Osteocyte (in vitro differentiated cells): Measurements from ENCODE around the gene ARHGAP28. TPM values are rescaled to one million over a fixed set of nuclear protein-coding genes. Genes with fewer than 3 reads are reported as not detected.

Experiments
- DNase-seq: peaks from one replicate; pipeline ENCODE4 v3.0.0; 2021; ENCODE audit warnings: mixed read lengths; ENCODE audit not compliant: unreplicated experiment; ENCODE audit errors: extremely low spot score
- H3K27ac Mint-ChIP-seq: one replicate; pipeline ENCODE4 v1.8.0; 2021; ENCODE audit warnings: mild to moderate bottlenecking, mixed read lengths; ENCODE audit not compliant: unreplicated experiment
- H3K27me3 Mint-ChIP-seq: one replicate; pipeline ENCODE4 v1.8.0; 2021; ENCODE audit warnings: mixed read lengths; ENCODE audit not compliant: unreplicated experiment
- H3K36me3 Mint-ChIP-seq: one replicate; pipeline ENCODE4 v1.8.0; 2021; ENCODE audit warnings: mixed read lengths; ENCODE audit not compliant: unreplicated experiment
- H3K4me1 Mint-ChIP-seq: one replicate; pipeline ENCODE4 v1.8.0; 2021; ENCODE audit warnings: mixed read lengths; ENCODE audit not compliant: unreplicated experiment
- H3K4me3 Mint-ChIP-seq: one replicate; pipeline ENCODE4 v1.8.0; 2021; ENCODE audit warnings: mild to moderate bottlenecking, moderate library complexity, mixed read lengths; ENCODE audit not compliant: unreplicated experiment
- H3K9me3 Mint-ChIP-seq: one replicate; pipeline ENCODE4 v1.8.0; 2021; ENCODE audit warnings: mixed read lengths; ENCODE audit not compliant: unreplicated experiment
- total RNA-seq: library from RNA; stranded (reverse); gene quantifications from 2 replicates; pipeline ENCODE4 v1.2.1, GENCODE V29; 2021
- TF ChIP-seq, protein P1 (sequence below): fragments of 200-600 bp; sonication (generic); IDR thresholded peaks from 2 replicates; pipeline ENCODE4 v1.5.0; 2021; ENCODE audit warnings: antibody characterized with exemption, mild to moderate bottlenecking, moderate library complexity

ARHGAP28 gene
- total RNA-seq, 1 donor from 2014 or later = 18.1 TPM

DNA sequence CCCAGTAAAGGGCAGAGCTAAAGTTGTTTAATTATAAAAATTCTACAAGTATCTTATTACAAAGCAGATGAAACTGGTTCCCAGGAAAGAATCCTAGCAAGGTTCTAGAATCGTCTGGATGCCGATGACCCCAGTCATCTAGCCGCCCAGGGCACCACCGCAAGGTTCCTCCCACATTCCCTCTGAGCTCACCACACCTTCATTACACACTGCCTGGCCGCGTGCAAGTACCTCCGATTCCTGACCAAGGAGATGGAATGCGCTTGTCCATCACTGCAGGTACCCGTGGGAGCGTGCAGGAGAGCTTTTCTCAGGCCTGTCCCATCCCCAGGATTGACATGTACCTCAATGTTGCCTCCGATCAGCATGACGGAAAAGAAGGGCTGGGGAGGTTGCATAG is 229.6 kb downstream of the ARHGAP28 start:
- Mint-ChIP-seq H3K36me3 (no peaks in the 10 kb centered on the region), H3K27me3 (no peaks in the 10 kb centered on the region), H3K4me3 (no peak overlapping the region), H3K4me1 (no peaks in the 10 kb centered on the region), H3K9me3 (peaks cover 9% of the 10 kb centered on the region), H3K27ac (no peak overlapping the region)
- DNase-seq = no peak
- TF ChIP-seq, protein P1, sequence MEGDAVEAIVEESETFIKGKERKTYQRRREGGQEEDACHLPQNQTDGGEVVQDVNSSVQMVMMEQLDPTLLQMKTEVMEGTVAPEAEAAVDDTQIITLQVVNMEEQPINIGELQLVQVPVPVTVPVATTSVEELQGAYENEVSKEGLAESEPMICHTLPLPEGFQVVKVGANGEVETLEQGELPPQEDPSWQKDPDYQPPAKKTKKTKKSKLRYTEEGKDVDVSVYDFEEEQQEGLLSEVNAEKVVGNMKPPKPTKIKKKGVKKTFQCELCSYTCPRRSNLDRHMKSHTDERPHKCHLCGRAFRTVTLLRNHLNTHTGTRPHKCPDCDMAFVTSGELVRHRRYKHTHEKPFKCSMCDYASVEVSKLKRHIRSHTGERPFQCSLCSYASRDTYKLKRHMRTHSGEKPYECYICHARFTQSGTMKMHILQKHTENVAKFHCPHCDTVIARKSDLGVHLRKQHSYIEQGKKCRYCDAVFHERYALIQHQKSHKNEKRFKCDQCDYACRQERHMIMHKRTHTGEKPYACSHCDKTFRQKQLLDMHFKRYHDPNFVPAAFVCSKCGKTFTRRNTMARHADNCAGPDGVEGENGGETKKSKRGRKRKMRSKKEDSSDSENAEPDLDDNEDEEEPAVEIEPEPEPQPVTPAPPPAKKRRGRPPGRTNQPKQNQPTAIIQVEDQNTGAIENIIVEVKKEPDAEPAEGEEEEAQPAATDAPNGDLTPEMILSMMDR = no peak

GRCh38 chr18:6960124-6960523 is 230.6 kb downstream of the ARHGAP28 start:
- TF ChIP-seq, protein P1 = no peak
- Mint-ChIP-seq H3K27me3 (no peaks in the 10 kb centered on the region), H3K4me3 (no peak overlapping the region), H3K4me1 (no peaks in the 10 kb centered on the region), H3K36me3 (no peaks in the 10 kb centered on the region), H3K27ac (no peak overlapping the region), H3K9me3 (peaks cover 9% of the 10 kb centered on the region)
- no peak for DNase-seq

DNA sequence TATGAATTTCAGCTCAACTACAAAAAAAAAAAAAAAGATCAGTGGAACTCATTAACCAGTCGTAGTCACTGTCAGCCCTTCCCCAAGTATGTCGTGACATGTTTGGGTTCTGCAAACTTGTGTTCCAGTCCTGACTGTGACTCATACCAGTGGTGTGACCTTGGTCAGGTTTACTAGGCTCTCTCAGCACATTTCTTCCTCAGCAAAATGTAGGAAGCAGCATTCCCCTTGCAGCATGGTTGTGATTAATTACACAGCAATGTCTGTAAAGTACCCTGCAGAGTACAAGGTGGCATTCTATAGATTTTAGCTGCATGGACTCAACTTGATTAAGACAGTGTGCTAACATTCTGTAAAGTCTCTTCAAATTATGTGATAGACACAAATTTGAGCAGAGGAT is 231.1 kb downstream of the ARHGAP28 start:
- TF ChIP-seq, protein P1 = no peak
- no peak for DNase-seq
- Mint-ChIP-seq H3K27ac (no peak overlapping the region), H3K4me3 (no peak overlapping the region), H3K4me1 (no peaks in the 10 kb centered on the region), H3K36me3 (no peaks in the 10 kb centered on the region), H3K9me3 (peaks cover 9% of the 10 kb centered on the region), H3K27me3 (no peaks in the 10 kb centered on the region)

GRCh38 chr18:6961331-6961730 is 231.8 kb downstream of the ARHGAP28 start:
- H3K36me3 Mint-ChIP-seq = no peaks in the 10 kb centered on the region
- no peaks in the 10 kb centered on the region for H3K27me3 Mint-ChIP-seq
- TF ChIP-seq, protein P1 = no peak
- H3K4me1 Mint-ChIP-seq = no peaks in the 10 kb centered on the region
- DNase-seq = no peak
- H3K4me3 Mint-ChIP-seq = no peak overlapping the region
- no peak overlapping the region for H3K27ac Mint-ChIP-seq
- peaks cover 9% of the 10 kb centered on the region for H3K9me3 Mint-ChIP-seq

GRCh38 chr18:6962571-6963451 is 233.3 kb downstream of the ARHGAP28 start:
- Mint-ChIP-seq H3K4me3 (no peak overlapping the region), H3K36me3 (no peaks in the 10 kb centered on the region), H3K27me3 (no peaks in the 10 kb centered on the region), H3K4me1 (no peaks in the 10 kb centered on the region), H3K27ac (no peak overlapping the region), H3K9me3 (peaks cover 9% of the 10 kb centered on the region)
- TF ChIP-seq, protein P1 = no peak
- no peak for DNase-seq
